ENCODE measurements around the gene FNTB. TPM values are rescaled to one million over a fixed set of nuclear protein-coding genes. Genes with fewer than 3 reads are reported as not detected.

The FNTB gene
- total and polyA plus RNA-seq, 8 donors, result 4.6 to 9.5 (median 6.7) TPM

- Histone ChIP-seq H3K4me3 (no peak overlapping the region), H3K9me3 (no peaks in the 10 kb centered on the region), H3K27ac (no peak overlapping the region), H3K27me3 (no peaks in the 10 kb centered on the region), H3K4me1 (no peaks in the 10 kb centered on the region), H3K36me3 (no peaks in the 10 kb centered on the region)
- DNase-seq (no peak), FAIRE-seq (no peak), ATAC-seq (no peak)
- TF ChIP-seq CTCF (IDR thresholded peaks at IDR 0.05), result no peak
- 83 to 93% methylated on average over 5 of the region's 5 CpGs for WGBS, 2 donors
- intact Hi-C loops (cut with DNase I), result no loop called here
These were observed 23.7 kb downstream of the FNTB start for GRCh38 chr14:65010211-65010931.

- TF ChIP-seq CTCF (IDR thresholded peaks at IDR 0.05), result no peak
- DNase-seq, result no peak
- intact Hi-C loops (cut with DNase I), result no loop called here
- Histone ChIP-seq H3K4me3 (no peak overlapping the region), H3K27me3 (no peaks in the 10 kb centered on the region), H3K36me3 (peaks cover 0 to 9% (median 0%) of the 10 kb centered on the region in 3 donors), H3K27ac (no peak overlapping the region), H3K9me3 (no peaks in the 10 kb centered on the region), H3K4me1 (no peaks in the 10 kb centered on the region)
- ATAC-seq, result no peak
- FAIRE-seq, result no peak
- 85 to 91% methylated on average over 10 of the region's 10 CpGs for WGBS, 2 donors
These were observed 24.8 kb downstream of the FNTB start for GRCh38 chr14:65011538-65011937.

GRCh38 chr14:65012353-65012752, 25.7 kb downstream of the FNTB start:
- no peaks in the 10 kb centered on the region for H3K4me1 ChIP-seq
- FAIRE-seq, result no peak
- ATAC-seq, result peak in 1 of 4 donors; percentile 53

GRCh38 chr14:65015391-65015790, 28.7 kb downstream of the FNTB start:
- no peaks in the 10 kb centered on the region for H3K9me3 ChIP-seq
- no peak overlapping the region for H3K4me3 ChIP-seq
- H3K4me1 ChIP-seq, result peaks cover 0 to 6% (median 3%) of the 10 kb centered on the region in 3 donors
- 73 to 81% methylated on average over 3 of the region's 3 CpGs for WGBS, 2 donors
- peaks cover 0 to 9% (median 0%) of the 10 kb centered on the region in 3 donors for H3K36me3 ChIP-seq
- intact Hi-C loops (cut with DNase I), result no loop called here
- no peak overlapping the region for H3K27ac ChIP-seq
- H3K27me3 ChIP-seq, result no peaks in the 10 kb centered on the region
- ATAC-seq, result peak in 2 of 4 donors; percentile 26 to 67
- no peak for FAIRE-seq
- no peak for DNase-seq
- no peak for TF ChIP-seq CTCF (IDR thresholded peaks at IDR 0.05)

More at GRCh38 chr14:65012353-65012752, 25.7 kb downstream of the FNTB start:
- 63 to 66% methylated on average over 4 of the region's 4 CpGs for WGBS, 2 donors
- DNase-seq, result no peak
- H3K27me3 ChIP-seq, result no peaks in the 10 kb centered on the region
- no peak for TF ChIP-seq CTCF (IDR thresholded peaks at IDR 0.05)
- H3K4me3 ChIP-seq, result no peak overlapping the region
- no peak overlapping the region for H3K27ac ChIP-seq
- peaks cover 0 to 9% (median 0%) of the 10 kb centered on the region in 3 donors for H3K36me3 ChIP-seq
- intact Hi-C loops (cut with DNase I), result no loop called here
- H3K9me3 ChIP-seq, result no peaks in the 10 kb centered on the region

- DNase-seq, result no peak
- H3K4me3 ChIP-seq, result no peak overlapping the region
- no peak for TF ChIP-seq CTCF (IDR thresholded peaks at IDR 0.05)
- no peaks in the 10 kb centered on the region for H3K9me3 ChIP-seq
- no peaks in the 10 kb centered on the region for H3K27me3 ChIP-seq
- intact Hi-C loops (cut with DNase I), result no loop called here
- H3K36me3 ChIP-seq, result peaks cover 0 to 9% (median 0%) of the 10 kb centered on the region in 3 donors
- peaks cover 0 to 6% (median 3%) of the 10 kb centered on the region in 3 donors for H3K4me1 ChIP-seq
- 84 to 93% methylated on average over 4 of the region's 4 CpGs for WGBS, 2 donors
- no peak for ATAC-seq
- FAIRE-seq, result no peak
- no peak overlapping the region for H3K27ac ChIP-seq
These were observed 29.8 kb downstream of the FNTB start for GRCh38 chr14:65016471-65016870.

Measured in pancreas (tissue), 10 donors.